NT2/D1 (cell line): ENCODE measurements around the gene TRIM13.
"Not testable (repeated sequence)": the region's sequence is repeated elsewhere in the genome, so short reads cannot be mapped to it uniquely, and the experiment has no call there.

ENCODE experiments used
- DNase-seq: peaks from one replicate; pipeline ENCODE4 v3.0.0-alpha.2; 2011; ENCODE audit warnings: low read depth, low spot score
- H3K27me3 ChIP-seq: 2 replicates; pipeline ENCODE4 v1.6.0; 2011; ENCODE audit warnings: mild to moderate bottlenecking; ENCODE audit not compliant: insufficient read length, insufficient read depth
- H3K36me3 ChIP-seq: 2 replicates; pipeline ENCODE4 v1.6.1; 2011; ENCODE audit warnings: mild to moderate bottlenecking, low read length, mixed read lengths; ENCODE audit not compliant: insufficient read depth, insufficient read length
- H3K4me1 ChIP-seq: 2 replicates; pipeline ENCODE4 v1.5.1; 2011; ENCODE audit not compliant: insufficient read depth, insufficient read length
- H3K4me3 ChIP-seq: 2 replicates; pipeline ENCODE4 v1.5.1; 2011; ENCODE audit warnings: low read depth; ENCODE audit not compliant: insufficient read length
- H3K9ac ChIP-seq: 2 replicates; pipeline ENCODE4 v1.6.0; 2011; ENCODE audit warnings: low read depth; ENCODE audit not compliant: insufficient read length
- H3K9me3 ChIP-seq: 2 replicates; pipeline ENCODE4 v1.5.1; 2011; ENCODE audit warnings: mild to moderate bottlenecking, low read length; ENCODE audit not compliant: insufficient read depth
- SUZ12 ChIP-seq: IDR thresholded peaks from 2 replicates; pipeline ENCODE4 v1.6.1; 2011; ENCODE audit not compliant: insufficient read length, insufficient read depth; ENCODE audit errors: extremely low read depth
- YY1 ChIP-seq: IDR thresholded peaks from 2 replicates; pipeline ENCODE4 v1.6.1; 2011; ENCODE audit not compliant: insufficient read length, insufficient read depth
- ZNF274 ChIP-seq: IDR thresholded peaks from 2 replicates; pipeline ENCODE4 v1.6.1; 2011; ENCODE audit warnings: mild to moderate bottlenecking, low read depth, low read length

TRIM13 gene

GRCh38 chr13:49985129-49985528, 11.7 kb upstream of the TRIM13 start:
- TF ChIP-seq SUZ12 (no peak), ZNF274 (no peak)
- DNase-seq = no peak

GRCh38 chr13:49986471-49986870, 10.4 kb upstream of the TRIM13 start:
- DNase-seq = no peak
- H3K9ac ChIP-seq = no peak overlapping the region
- H3K9me3 ChIP-seq = no peaks in the 10 kb centered on the region

More at GRCh38 chr13:49985129-49985528, 11.7 kb upstream of the TRIM13 start:
- Histone ChIP-seq H3K9me3 (no peaks in the 10 kb centered on the region), H3K27me3 (no peaks in the 10 kb centered on the region), H3K36me3 (no peaks in the 10 kb centered on the region), H3K4me3 (no peak overlapping the region), H3K9ac (no peak overlapping the region), H3K4me1 (no peaks in the 10 kb centered on the region)

GRCh38 chr13:49990612-49991011, 6.2 kb upstream of the TRIM13 start:
- DNase-seq, H3K36me3 ChIP-seq, H3K9me3 ChIP-seq, H3K4me1 ChIP-seq, H3K27me3 ChIP-seq, H3K9ac ChIP-seq, H3K4me3 ChIP-seq: not testable (repeated sequence)

More at GRCh38 chr13:49986471-49986870, 10.4 kb upstream of the TRIM13 start:
- no peaks in the 10 kb centered on the region for H3K4me1 ChIP-seq
- no peaks in the 10 kb centered on the region for H3K36me3 ChIP-seq
- no peaks in the 10 kb centered on the region for H3K27me3 ChIP-seq
- no peak overlapping the region for H3K4me3 ChIP-seq
- no peak for TF ChIP-seq YY1
- TF ChIP-seq ZNF274 = no peak

- Histone ChIP-seq H3K9ac (no peak overlapping the region), H3K36me3 (peaks cover 4% of the 10 kb centered on the region), H3K4me3 (no peak overlapping the region), H3K4me1 (no peaks in the 10 kb centered on the region), H3K9me3 (peaks cover 2% of the 10 kb centered on the region; the same call in 1 of the 2 replicates), H3K27me3 (no peaks in the 10 kb centered on the region)
- TF ChIP-seq ZNF274 (no peak), SUZ12 (no peak), YY1 (no peak)
- no peak for DNase-seq
Measured at GRCh38 chr13:49993111-49993510, 3.7 kb upstream of the TRIM13 start.

- H3K27me3 ChIP-seq = no peaks in the 10 kb centered on the region
- H3K9me3 ChIP-seq = peaks cover 3% of the 10 kb centered on the region; the same call in 1 of the 2 replicates
- peaks cover 7% of the 10 kb centered on the region for H3K36me3 ChIP-seq
- no peak overlapping the region for H3K4me3 ChIP-seq
- H3K9ac ChIP-seq = no peak overlapping the region
- no peak for DNase-seq
- H3K4me1 ChIP-seq = no peaks in the 10 kb centered on the region
- TF ChIP-seq ZNF274 = no peak
- TF ChIP-seq SUZ12 = no peak
- no peak for TF ChIP-seq YY1
Measured at GRCh38 chr13:49993666-49994065, 3.2 kb upstream of the TRIM13 start.

GRCh38 chr13:49995625-49996101, 1.2 kb upstream of the TRIM13 start:
- H3K9ac ChIP-seq = no peak overlapping the region
- no peak for DNase-seq
- H3K27me3 ChIP-seq = no peaks in the 10 kb centered on the region
- no peaks in the 10 kb centered on the region for H3K4me1 ChIP-seq
- peaks cover 11% of the 10 kb centered on the region for H3K36me3 ChIP-seq
- no peak for TF ChIP-seq SUZ12
- TF ChIP-seq ZNF274 = no peak
- no peak for TF ChIP-seq YY1
- H3K4me3 ChIP-seq = peak overlapping the region; percentile 30
- H3K9me3 ChIP-seq = peaks cover 3% of the 10 kb centered on the region; the same call in 1 of the 2 replicates

- H3K36me3 ChIP-seq = peaks cover 11% of the 10 kb centered on the region
- TF ChIP-seq SUZ12 (no peak), YY1 (no peak), ZNF274 (no peak)
- H3K4me1 ChIP-seq = no peaks in the 10 kb centered on the region
- no peaks in the 10 kb centered on the region for H3K27me3 ChIP-seq
- peak; percentile 63 for DNase-seq
- peak overlapping the region; percentile 56 for H3K9ac ChIP-seq
- peak overlapping the region; percentile 30 for H3K4me3 ChIP-seq
- H3K9me3 ChIP-seq = peaks cover 3% of the 10 kb centered on the region; the same call in 1 of the 2 replicates
Measured at GRCh38 chr13:49996161-49996915, 504 bp upstream of the TRIM13 start.

- H3K9me3 ChIP-seq = peaks cover 3% of the 10 kb centered on the region; the same call in 1 of the 2 replicates
- TF ChIP-seq ZNF274 (no peak), SUZ12 (no peak), YY1 (no peak)
- H3K36me3 ChIP-seq = peaks cover 11% of the 10 kb centered on the region
- H3K4me3 ChIP-seq = peak overlapping the region; percentile 34
- H3K4me1 ChIP-seq = no peaks in the 10 kb centered on the region
- H3K9ac ChIP-seq = no peak overlapping the region
- no peak for DNase-seq
- no peaks in the 10 kb centered on the region for H3K27me3 ChIP-seq
Measured at GRCh38 chr13:49997955-49998354, 1.1 kb downstream of the TRIM13 start.
